ENCODE data around the gene SETD5.

SETD5 gene

GRCh38 chr3:9525078-9525477, 127.7 kb downstream of the SETD5 start:
- no peak for DNase-seq (ENCODE audit: low spot score)
- in situ Hi-C loops (cut with MboI; ENCODE audit: low pct_unique_long_range_greater_than_20kb, low sequenced_read_pairs, unreplicated experiment), result no loop called here
- TF ChIP-seq CTCF (IDR thresholded peaks at IDR 0.05; ENCODE audit: extremely low read depth, insufficient read depth, missing control alignments), result no peak

Data from GM13977 (cell line).